GM18511 (cell line): ENCODE data around the gene PLCL2.

Experiments used
- ATAC-seq: cut with Tn5 transposase; IDR thresholded peaks from one replicate; pipeline ENCODE4 v1.9.1; 2021; ENCODE audit warnings: mild to moderate bottlenecking, moderate library complexity; ENCODE audit not compliant: unreplicated experiment

The PLCL2 gene

DNA sequence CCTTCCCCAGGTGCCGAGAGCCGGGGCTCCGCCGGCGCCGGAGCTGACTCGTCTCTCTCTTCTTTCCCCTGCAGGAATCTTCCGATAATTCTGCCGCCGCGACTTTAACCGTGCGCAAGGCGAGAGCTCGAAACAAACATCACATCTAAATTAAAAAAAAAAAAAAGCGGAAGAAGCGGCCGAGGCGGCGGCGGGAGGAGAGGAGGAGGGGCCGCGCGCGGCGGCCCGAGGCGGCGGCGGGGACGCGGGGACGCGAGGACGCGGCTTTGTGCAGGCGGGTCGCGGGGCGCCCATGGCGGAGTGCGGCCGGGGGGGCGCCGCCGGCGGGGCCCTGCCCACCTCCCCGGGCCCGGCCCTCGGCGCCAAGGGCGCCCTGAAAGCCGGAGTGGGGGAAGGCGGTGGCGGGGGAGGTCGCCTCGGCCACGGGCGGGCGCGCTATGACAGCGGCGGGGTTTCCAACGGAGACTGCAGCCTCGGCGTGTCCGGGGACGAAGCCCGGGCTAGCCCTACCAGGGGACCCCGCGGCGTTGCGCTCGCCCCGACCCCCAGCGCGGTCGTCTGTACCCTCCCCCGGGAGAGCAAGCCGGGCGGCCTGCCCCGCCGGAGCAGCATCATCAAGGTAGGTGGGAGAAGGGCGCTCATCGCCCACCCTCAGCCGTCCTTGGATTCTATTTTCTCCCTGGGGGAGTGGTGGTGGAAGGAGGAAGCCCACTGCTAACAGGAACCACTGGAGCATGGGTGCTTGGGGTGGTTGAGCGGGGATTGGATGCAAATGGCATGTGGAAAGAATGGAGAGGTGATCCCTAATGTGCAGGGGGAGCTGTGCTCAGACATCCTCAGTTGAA, at the start of gene PLCL2:
Gene PLCL2 (plus strand): TSS at position 208 of the 845 bp plus-strand sequence. CDS start 85 bp downstream, at position 293.
- peak; percentile 50 for ATAC-seq

DNA sequence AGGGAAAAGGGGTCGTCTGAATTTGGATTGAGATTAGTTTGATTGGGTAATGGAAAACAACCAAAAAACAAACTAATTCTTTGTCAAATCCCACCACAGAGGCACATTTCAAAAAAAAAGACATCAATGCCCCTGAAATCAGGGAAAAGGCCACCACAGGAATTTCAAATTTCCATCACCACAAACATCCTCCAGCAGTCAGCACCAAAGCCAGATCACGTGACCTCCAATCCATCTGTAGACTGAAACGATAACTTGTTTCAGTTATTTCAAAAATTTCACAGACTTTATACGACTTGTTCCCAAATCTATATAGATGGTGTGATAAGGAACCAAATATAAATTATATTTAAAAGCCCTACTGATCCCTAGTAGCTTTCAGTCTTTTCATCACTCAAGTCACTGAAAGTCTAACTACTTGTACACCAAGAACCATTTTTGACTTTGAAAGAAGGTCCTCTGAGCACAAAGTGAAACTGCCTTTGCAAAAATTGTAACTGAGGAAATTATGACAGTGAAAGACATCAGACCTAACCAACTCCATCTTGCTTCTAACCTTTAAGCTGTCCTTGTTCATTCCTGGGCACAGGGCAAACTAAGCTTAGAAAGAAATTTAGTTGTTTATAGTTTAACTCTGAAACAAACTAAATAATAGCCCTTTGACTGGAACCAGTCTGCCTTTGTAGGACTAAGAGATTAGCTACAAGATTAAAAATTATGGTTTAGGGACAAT, 48.1 kb upstream of the PLCL2 start:
- ATAC-seq, result no peak

DNA sequence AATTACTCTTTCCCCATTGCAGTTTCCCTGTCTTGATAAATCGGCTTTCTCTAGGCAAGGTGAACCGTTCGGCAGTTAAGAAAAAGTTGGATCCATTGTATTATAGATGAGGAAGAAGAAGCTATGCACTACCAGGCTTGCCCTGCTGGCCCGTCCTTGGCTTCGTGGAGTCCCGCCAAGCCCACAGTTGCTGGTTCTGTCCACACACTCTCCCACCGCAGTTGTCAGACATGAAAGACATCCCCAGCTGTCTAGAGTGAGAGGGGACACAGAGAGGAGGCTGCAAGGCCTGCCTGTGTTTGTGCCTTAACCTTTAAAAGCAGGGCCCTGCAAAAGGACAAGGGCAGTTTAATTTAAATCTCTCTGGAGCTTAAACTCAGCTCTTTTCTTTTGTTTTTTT, 47.2 kb upstream of the PLCL2 start:
- no peak for ATAC-seq

DNA sequence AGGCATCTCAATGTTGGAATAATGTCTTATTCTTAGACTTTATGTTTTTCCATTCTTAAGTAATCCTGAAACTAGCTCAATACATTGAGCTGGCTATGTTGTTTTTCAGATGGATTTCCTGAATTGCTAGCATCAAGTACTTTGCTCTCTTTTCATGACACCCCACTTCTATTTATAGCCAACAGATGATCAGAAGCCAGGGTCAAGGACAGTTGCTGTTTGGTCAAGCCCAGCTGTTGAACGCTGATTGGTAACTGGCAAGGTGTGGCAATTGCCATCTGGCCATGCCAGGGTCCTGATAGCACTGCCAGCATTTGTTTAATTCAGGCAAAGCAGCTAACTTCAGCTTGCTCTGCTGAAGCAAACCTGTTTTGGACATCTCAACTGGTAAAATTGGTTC, 46.2 kb upstream of the PLCL2 start:
- no peak for ATAC-seq

DNA sequence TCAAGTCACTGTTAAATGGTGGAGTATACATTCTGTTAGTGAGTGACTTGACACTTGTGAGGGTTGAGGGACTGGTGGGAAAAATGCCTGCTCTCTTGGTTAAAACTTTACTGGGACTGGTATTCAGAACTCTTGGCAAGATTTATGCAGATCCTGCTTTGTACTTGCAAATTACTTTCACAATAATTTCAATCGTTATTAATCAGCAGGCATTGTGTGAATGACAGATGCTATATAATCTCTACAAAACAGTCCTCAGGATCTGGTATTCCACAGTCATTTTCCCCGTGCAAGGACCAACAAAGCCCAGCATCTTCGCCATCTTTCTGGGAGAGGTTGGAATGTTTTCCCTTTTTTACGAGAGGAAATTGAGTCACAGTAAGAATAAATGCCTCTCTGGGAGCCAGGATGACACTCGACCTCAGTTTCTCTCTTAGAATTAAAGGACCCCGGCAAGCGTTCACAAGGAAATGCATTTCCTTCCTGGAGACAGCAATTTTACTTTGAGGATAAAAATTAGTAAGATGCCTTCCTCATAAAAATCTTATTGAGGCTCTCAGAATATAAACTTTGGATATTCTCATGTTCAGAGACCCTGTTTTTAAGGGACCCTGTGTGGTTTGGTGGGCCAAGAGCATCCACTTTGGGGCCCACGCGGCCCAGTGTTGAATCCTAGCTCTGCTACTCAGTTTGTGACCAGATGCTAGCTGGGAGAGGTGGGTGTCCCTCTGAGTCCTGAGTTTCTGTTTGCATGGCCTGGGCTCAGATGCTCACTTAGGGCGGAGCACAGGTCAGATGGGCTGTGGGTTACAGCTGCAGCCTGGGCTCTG, 45.3 kb upstream of the PLCL2 start:
- ATAC-seq, result no peak

DNA sequence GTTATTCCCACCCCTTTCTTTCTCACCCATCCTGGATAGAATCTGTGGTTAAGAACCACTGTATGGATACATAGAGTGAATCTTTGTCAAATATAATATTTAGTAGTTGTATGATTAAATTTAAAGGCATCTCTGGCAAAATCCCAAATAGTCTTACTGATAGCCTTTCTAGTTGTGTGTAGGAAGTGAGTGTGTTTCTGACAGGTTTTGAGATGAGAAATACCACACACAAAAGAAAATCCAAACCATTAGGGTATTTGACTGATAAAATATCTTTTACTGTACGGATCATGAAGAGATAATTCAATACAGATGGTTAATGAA, 44.7 kb upstream of the PLCL2 start:
- no peak for ATAC-seq

DNA sequence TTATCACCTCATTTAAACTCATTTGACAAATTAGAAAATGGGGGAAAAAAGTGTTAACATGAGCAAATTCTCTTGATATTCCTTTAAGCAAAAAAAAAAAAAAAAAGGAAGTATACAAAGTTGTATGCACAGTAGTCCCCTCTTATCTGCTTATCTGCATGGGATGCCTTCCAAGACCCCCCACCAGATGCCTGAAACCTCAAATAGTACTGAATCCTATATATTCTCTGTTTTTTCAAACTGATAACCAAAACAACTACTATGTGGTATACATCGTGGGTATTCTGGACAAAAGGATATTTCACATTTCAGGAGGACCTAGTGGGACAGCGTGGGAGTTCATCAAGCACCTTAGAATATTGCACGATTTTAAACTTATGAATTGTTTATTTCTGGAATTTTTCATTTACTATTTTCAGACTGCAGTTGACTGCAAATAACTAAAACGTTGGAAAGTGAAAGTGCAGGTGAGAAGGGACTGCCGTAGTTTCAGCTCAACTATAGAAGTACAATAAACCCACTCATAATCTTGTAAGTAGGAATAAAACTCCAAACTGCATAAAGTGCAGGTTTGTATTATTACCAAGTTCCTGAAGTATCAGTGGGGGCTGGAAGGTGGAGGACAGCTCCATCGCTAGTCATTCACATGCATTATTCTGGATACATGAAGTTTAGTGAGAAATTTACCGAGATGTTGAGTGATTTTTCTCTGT, 43.6 kb upstream of the PLCL2 start:
- no peak for ATAC-seq

DNA sequence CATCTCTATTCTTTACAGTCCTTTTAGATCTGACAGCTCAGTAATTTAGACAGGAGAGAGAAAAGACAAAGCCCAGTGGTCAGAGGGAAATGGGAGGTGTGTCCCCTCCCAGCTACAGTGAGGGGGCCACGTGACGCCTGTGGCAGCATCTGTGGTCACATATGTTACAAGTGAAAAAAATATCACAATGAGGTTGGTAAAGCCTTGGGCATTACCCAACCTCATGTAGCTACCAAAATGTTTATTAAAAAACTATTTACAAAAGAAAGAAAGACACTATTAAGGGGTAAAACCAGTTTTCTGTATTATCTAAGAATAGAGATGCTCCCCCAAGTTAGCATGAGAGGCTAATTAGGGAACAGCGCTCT, 42.9 kb upstream of the PLCL2 start:
- peak; percentile 77 for ATAC-seq

DNA sequence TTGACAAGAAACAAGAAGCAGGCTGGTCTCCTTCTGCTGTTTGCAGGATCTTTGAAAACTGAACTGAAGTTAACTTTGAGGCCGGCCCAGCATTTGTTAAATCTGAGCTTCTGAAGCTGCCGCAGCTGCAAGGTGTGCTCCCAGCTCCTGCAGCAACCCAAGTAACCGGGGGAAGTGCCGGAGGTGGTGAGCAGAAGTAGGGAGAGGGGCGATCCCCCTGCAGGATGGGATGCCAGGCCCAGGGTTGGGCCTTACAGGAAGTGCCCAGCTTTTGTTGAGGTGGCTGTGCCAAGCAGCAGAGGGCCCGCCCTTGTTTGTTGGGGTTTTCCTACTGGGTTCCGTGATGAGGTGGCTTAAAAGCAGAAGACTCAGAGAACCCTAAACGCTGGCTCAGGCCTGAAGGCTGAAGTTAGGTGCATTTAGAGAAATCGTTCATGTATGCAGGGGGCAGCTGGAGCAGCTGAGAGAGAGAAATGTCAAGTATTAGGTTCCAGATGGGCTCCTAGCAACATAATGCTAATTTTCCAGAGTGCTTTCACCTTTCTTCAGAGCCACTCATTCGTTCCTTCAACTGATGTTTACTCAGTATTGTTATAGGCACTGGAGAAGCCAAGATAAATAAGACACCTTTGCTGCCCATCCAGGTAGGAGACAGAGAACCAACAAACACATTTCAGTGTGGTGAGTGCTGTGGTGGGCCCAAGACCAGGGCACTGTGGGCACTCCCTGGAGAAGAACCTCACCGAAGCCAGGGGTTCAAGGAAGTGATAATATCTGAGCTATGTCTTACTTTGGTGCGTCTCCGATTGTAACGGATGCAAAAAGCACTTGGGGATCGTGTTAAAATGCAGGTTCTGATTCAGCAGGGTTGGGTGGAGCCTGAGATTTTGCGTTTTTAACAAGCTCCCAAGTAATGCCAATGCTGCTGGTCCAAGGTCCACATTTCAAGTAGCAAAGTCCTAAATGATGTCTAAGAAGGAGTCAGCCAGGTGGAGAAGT, 42.2 kb upstream of the PLCL2 start:
- ATAC-seq, result peak; percentile 80

DNA sequence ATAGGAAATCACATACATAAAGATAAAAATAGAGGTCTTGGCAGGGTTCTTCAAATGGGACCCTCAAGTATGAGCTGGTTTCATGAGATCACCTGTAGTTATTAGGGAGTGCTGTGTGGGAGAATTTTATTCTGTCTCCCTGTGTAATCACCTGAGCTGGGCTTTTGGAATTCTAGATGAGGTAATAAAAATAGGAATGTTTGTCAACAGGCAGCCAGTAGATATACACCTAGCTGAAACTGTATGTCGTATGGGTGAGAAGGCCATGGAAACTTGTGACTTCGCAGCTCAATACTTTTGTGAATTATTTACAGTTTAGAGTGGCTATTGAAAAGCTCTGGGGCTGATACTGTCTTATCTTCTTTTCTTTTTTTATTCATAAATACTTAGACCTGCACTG, 40.5 kb upstream of the PLCL2 start:
- ATAC-seq, result no peak

DNA sequence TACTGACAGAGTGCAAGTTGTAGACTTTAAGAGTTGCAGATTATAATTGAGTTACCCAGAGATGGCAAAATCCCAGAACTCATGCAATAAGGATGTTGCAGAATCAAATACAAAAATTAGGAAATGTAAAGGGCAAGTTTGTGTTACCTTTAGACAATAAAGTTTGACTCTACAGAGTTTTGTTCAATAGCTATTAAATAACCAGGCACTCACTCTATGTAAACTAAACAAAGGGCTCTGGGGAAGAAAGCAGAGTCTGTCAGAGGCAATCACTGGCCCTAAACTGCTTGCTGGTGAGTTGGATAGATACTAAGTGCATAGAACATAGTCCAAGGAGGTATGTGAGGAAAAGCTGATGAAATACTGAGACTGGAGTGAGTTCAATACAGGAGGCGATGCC, 40.0 kb upstream of the PLCL2 start:
- ATAC-seq, result no peak

DNA sequence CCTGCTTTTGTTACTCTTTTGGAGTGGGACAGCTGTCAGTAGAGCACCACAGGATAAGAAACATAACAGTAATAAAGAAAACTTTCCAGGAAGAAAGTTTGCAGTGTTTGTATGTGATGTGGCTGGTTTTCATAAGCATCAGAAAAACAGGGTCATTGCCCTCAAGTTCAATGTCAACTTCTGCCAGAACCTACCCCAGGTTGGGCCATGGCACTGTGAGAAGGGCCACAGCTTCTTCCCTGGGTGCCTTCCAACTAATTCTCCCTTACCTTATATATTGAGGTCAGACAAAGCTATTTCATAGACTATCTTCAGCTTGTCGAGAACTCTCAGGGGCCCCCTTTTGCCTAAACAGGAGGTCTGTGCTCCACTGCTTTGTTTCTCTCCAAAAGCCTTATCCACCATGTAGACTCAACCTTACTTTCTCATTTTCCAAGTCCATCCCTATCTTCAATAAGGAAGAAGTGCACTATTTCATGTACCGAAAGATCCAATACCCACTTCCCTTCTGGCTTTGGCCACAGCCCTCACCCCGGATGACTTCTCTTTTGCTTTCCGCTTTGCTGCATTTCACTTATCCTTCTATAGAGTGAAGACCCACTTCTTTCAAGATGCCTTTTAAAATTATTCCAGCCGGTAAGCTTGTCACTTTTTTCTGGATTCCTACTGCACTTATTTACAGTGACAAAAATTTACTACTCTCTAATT, 38.2 kb upstream of the PLCL2 start:
- no peak for ATAC-seq

DNA sequence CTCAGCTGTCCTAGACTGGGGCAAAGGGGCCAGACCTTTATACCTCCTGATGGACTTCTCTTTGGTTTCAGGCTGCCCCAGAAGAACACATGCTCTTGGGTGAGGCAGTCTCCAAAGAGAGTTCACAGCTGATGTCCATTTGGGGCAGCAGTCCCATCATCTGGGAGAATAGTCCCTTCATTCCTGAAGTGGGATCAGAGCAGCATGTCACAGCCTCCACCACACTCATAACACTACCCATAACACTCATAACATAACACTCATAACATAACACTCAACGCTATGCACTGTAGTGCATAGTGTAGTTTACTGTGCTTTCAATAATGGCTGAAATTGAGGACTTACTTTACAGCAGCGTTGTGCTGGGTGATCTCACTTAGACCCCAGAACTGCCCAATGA, 36.7 kb upstream of the PLCL2 start:
- no peak for ATAC-seq

DNA sequence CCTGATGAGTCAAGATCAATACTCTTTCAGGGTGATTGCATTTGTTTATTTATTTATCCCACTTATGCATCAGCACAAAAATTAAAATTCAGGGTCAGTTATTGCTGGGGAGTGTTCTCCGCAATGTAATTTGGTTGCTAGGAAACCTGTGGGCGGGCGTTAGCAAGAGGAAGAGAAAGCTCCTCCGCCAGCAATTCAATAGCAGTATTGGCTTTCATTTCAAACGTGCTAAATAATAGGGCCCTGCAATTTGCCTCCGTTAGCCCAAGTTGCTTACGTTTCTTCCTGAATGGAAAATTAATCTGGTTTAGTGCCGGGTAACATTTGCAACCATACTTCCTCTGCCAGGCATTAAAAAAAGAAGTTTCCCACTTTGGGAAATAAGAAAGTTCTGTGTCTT, 35.5 kb upstream of the PLCL2 start:
- ATAC-seq, result peak; percentile 93

DNA sequence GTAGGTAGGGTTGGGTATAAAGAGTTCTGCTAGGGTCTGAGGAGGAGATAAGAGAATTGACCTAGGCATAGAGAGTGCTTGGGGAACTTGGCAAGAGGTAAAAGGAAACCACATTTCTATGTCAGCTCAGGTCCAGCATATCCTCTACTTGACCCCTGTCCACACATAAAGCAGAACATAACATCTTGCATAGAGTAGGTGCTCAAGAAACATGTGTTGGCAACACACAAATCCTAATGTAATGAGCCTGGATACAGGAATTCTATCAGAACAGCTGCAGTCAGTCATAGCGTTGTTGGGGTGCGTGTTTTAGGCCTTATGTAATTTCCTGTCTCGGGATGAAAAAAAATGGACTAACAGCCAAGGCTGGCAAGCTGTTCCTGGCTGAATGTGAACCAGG, 35.0 kb upstream of the PLCL2 start:
- ATAC-seq, result no peak

DNA sequence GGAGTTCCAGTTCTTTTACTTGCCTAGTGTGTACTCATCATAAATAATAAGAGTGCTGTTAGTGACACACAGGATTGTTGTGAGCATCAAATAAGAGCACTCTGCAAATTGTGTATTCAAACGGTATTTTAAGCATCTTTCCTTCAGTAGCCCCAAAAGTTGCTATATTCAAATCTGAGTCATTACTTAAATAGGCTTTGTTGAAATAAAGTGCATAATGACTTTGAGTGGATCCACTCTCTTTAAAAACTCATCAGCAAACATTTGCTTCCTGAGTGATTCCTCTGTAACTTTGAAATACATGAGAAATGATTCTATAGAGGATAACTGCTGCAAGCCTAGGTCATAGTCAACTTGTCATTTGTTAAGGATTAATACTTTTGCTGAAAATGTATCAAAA, 29.3 kb upstream of the PLCL2 start:
- no peak for ATAC-seq

DNA sequence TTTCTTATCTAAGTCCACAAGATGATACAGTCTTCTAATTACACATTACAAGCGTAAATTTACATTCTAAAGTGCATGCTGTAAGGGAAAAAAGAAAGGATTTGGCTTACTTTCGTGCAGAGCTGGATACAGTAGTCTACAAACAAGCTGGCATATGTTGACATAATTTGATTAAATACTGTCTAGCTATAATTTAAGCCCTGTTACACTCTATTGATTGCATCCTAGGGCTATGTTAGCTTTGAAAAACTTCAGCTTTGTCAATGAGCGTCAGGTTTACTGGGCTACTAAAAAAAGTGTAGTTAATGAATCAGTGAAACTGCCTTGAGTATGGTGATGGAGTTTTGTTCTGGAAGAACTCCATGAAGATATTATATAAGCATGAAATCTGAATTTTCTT, 24.5 kb upstream of the PLCL2 start:
- ATAC-seq, result no peak

DNA sequence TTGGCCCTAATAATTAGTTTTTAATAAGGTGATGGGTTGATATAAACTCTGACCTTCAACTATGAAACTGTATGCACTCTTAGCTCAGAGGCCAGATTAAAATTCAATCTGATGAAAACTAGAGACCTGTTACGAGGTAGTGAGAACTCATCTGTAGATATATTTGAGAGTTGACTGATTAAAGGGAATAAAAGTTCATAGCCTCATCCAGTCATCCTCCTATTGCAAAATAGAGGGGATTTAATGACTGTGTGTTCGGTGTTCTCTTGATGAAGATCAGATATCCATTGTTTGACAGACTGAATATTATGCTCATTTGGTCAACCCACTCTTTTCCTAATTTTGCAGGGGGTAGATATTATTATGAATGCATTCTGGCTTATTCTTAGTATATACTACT, 23.3 kb upstream of the PLCL2 start:
- ATAC-seq, result no peak

DNA sequence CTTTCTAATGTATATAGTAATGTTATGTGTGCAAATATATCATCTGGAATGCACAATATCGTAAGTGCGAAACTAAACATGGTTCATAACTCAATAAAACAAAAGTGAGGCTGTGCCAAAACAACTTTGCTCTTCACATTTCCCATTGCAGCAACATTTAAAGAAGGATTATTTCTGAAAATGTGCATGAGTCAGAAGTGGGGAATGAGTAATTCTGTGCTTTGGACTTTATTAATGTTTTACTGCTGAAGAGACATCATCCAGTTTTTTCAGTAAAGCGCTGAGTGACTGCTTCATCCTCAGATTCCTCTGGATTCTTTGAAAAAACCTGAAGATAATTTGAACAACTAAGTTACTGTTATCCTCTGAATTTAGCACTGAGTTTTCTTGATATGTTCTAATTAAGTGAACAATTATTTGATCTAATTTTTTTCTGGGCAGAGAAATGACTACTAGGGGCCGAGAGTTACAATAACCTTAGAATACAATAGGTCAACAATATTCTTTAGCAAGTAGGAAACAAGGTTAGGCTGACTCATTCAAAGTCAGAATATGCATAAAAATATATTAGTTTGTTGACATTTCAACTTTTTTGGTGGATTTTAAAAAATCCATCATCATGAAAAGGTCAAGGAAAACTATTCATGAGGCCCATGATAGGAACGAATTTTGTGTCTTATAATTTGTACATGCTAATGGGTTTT, 20.0 kb upstream of the PLCL2 start:
- ATAC-seq, result no peak
